Measurements from ENCODE around the gene EWSR1.

- TF ChIP-seq CTCF (IDR thresholded peaks at IDR 0.05; ENCODE audit: extremely low read depth in 1 of 2, insufficient read depth in 1 of 2, low read depth in 1 of 2, low read length in 2 of 2) (no peak), EZH2 (IDR thresholded peaks at IDR 0.05; ENCODE audit: borderline replicate concordance, low read depth, low read length, severe bottlenecking) (no peak), POLR2AphosphoS5 (IDR thresholded peaks at IDR 0.05; ENCODE audit: insufficient read depth, low read depth, low read length) (no peak), POLR2A (IDR thresholded peaks at IDR 0.05; ENCODE audit: low read depth, low read length) (no peak)
Observed at GRCh38 chr22:29338398-29338797, 70.3 kb downstream of the EWSR1 start.

All from endothelial cell of umbilical vein (primary cell).